A673 (cell line): ENCODE data around the gene POC5.

Source experiments
- EZH2 ChIP-seq: fragments of 200-600 bp; sonication (generic); IDR thresholded peaks from 2 replicates; pipeline ENCODE4 v1.6.1; 2017; ENCODE audit warnings: borderline replicate concordance, low read depth, mild to moderate bottlenecking, mixed read lengths, antibody characterized with exemption, low read length; ENCODE audit not compliant: poor library complexity, severe bottlenecking
- TF ChIP-seq, protein P1 (sequence below): fragments of 300-800, 200-600 bp; sonication (generic); conservative IDR thresholded peaks from 2 replicates; pipeline ENCODE4 v1.5.1; 2017; ENCODE audit warnings: low read depth, mild to moderate bottlenecking, antibody characterized with exemption, low read length, moderate library complexity, mixed read lengths

DNA sequence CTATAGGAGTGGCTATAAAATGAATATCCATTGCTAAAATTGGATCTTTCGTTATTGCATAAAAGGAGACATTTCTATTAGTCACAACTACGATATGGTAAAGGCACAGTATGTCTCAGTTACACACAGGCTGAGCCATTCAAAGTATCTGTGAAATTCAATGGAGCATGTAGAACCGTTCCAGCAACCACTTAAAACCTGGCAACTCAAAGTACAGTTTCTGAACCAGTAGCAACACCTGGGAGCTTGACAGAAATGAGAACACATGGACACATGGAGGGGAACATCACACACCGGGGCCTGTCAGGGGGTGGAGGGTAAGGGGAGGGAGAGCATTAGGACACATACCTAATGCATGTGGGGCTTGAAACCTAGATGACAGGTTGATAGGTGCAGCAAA lies 15.4 kb downstream of the POC5 start:
- TF ChIP-seq, protein P1, sequence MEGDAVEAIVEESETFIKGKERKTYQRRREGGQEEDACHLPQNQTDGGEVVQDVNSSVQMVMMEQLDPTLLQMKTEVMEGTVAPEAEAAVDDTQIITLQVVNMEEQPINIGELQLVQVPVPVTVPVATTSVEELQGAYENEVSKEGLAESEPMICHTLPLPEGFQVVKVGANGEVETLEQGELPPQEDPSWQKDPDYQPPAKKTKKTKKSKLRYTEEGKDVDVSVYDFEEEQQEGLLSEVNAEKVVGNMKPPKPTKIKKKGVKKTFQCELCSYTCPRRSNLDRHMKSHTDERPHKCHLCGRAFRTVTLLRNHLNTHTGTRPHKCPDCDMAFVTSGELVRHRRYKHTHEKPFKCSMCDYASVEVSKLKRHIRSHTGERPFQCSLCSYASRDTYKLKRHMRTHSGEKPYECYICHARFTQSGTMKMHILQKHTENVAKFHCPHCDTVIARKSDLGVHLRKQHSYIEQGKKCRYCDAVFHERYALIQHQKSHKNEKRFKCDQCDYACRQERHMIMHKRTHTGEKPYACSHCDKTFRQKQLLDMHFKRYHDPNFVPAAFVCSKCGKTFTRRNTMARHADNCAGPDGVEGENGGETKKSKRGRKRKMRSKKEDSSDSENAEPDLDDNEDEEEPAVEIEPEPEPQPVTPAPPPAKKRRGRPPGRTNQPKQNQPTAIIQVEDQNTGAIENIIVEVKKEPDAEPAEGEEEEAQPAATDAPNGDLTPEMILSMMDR, result no peak
- no peak for TF ChIP-seq EZH2
